Mesendoderm (in vitro differentiated cells): ENCODE data around the gene TMEM100.

Source experiments
- DNase-seq: peaks from one replicate; pipeline ENCODE4 v3.0.0; 2013
- H2AK5ac ChIP-seq: 2 replicates; pipeline ENCODE4 v1.6.1; 2013; ENCODE audit warnings: low read length, inconsistent platforms
- H2BK120ac ChIP-seq: 2 replicates; pipeline ENCODE4 v1.6.1; 2013; ENCODE audit warnings: low read depth, mild to moderate bottlenecking, low read length, moderate library complexity, mixed read lengths
- H2BK15ac ChIP-seq: replicated peaks from 2 replicates; pipeline ENCODE4 v1.6.1; 2013; ENCODE audit warnings: low read depth, mild to moderate bottlenecking, moderate library complexity
- H2BK5ac ChIP-seq: 2 replicates; pipeline ENCODE4 v1.6.1; 2013; ENCODE audit warnings: low read length, inconsistent platforms
- H3K18ac ChIP-seq: 2 replicates; pipeline ENCODE4 v1.6.1; 2013; ENCODE audit warnings: mild to moderate bottlenecking, low read length, mixed read lengths
- H3K23ac ChIP-seq: one replicate; pipeline ENCODE4 v1.6.1; 2013; ENCODE audit warnings: low read length
- H3K27ac ChIP-seq: 2 replicates; pipeline ENCODE4 v1.5.1; 2013; ENCODE audit warnings: low read depth, mild to moderate bottlenecking, inconsistent platforms, low read length, moderate library complexity
- H3K27me3 ChIP-seq: 2 replicates; pipeline ENCODE4 v1.6.1; 2013; ENCODE audit warnings: low read length, control low read depth, mild to moderate bottlenecking, inconsistent platforms; ENCODE audit not compliant: insufficient read depth, poor library complexity
- H3K36me3 ChIP-seq: 2 replicates; pipeline ENCODE4 v1.6.1; 2013; ENCODE audit warnings: low read length, inconsistent platforms; ENCODE audit not compliant: control insufficient read depth, insufficient read depth
- H3K4ac ChIP-seq: one replicate; pipeline ENCODE4 v1.6.1; 2013; ENCODE audit warnings: low read depth, mild to moderate bottlenecking, low read length, moderate library complexity
- H3K4me1 ChIP-seq: 2 replicates; pipeline ENCODE4 v1.6.1; 2013; ENCODE audit warnings: low read depth, low read length, inconsistent platforms; ENCODE audit not compliant: control insufficient read depth
- H3K4me2 ChIP-seq: 2 replicates; pipeline ENCODE4 v1.6.1; 2013; ENCODE audit warnings: low read length
- H3K4me3 ChIP-seq: 2 replicates; pipeline ENCODE4 v1.5.1; 2013; ENCODE audit warnings: mild to moderate bottlenecking, low read length
- H3K56ac ChIP-seq: one replicate; pipeline ENCODE4 v1.6.1; 2013; ENCODE audit warnings: low read length
- H3K79me1 ChIP-seq: 2 replicates; pipeline ENCODE4 v1.6.1; 2013; ENCODE audit warnings: low read length, inconsistent platforms
- H3K79me2 ChIP-seq: 2 replicates; pipeline ENCODE4 v1.6.1; 2013; ENCODE audit warnings: mild to moderate bottlenecking, low read length; ENCODE audit not compliant: control insufficient read depth, insufficient read depth
- H3K9ac ChIP-seq: 2 replicates; pipeline ENCODE4 v1.6.1; 2013; ENCODE audit warnings: low read length, inconsistent platforms
- H4K5ac ChIP-seq: one replicate; pipeline ENCODE4 v1.6.1; 2013; ENCODE audit warnings: low read length
- H4K8ac ChIP-seq: one replicate; pipeline ENCODE4 v1.6.1; 2013; ENCODE audit warnings: low read depth, mild to moderate bottlenecking, control low read depth, low read length, moderate library complexity
- WGBS: extraction: QIAGEN DNeasy Blood & Tissue Kit; methylation state at CpG from one replicate; pipeline ENCODE4 v1.1.7; 2013; ENCODE audit warnings: low lambda C conversion rate, missing lambda C conversion rate; ENCODE audit not compliant: insufficient coverage; ENCODE audit errors: extremely low coverage; 5-methylcytosine and 5-hydroxymethylcytosine counted together

The TMEM100 gene

DNA sequence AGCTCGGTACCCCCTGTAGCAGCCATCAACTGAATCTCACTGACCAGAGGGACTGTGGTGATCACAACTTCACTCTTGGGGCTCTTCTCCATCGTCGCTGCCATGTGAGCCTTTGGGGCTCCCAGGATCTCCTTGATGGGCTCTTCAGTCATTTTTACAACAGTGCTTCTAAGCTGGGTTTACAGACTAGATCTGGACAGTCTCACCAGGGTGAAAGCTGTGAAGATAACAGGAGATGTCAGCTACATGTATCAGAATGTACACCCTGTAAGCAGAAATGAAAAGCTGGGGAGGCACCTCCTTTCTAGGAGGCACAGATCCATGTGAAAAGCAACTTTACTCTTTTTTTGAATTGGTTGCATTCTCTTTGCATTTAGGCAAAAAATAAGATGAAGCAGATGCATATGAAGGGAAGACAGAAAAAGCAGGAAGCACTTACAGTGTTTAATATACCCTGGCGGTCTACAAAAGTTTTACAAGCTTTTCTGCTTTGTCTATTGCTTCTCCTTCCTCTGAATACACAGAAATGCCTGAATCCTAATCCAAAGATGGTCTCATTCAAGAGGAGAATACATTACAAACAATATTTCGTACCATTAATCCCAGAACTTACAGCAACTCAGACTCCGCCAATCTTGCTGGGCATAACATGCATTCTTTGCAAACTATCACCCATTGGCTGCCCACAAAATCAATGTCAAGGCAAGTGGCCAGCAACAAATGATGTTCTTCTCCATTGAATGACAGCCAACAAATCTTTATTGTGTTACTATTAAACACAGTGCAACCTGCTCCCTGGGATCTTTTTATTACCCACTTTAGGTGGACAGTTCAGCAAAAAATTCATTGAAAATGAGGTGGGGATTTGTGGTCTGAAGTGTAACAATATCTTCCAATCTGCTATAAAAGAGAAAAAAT is 1.5 kb downstream of the TMEM100 start:
- no CpG with 5 or more reads among the region's 6 CpGs for whole genome bisulfite sequencing
- no peak overlapping the region for H2BK5ac ChIP-seq
- no peak overlapping the region for H4K5ac ChIP-seq
- no peaks in the 10 kb centered on the region for H3K79me1 ChIP-seq
- no peak overlapping the region for H2BK120ac ChIP-seq
- H3K27ac ChIP-seq = no peak overlapping the region
- no peak overlapping the region for H3K4me2 ChIP-seq
- no peak overlapping the region for H3K4me3 ChIP-seq
- no peak overlapping the region for H2AK5ac ChIP-seq
- H3K36me3 ChIP-seq = no peaks in the 10 kb centered on the region
- no peak overlapping the region for H3K4ac ChIP-seq
- no peak overlapping the region for H3K56ac ChIP-seq
- H3K9ac ChIP-seq = no peak overlapping the region
- DNase-seq = no peak
- H3K4me1 ChIP-seq = peaks cover 3% of the 10 kb centered on the region
- no peak overlapping the region for H4K8ac ChIP-seq
- H3K79me2 ChIP-seq = no peaks in the 10 kb centered on the region
- H3K27me3 ChIP-seq = no peaks in the 10 kb centered on the region
- H2BK15ac ChIP-seq = no peak overlapping the region
- no peak overlapping the region for H3K18ac ChIP-seq
- H3K23ac ChIP-seq = no peak overlapping the region

DNA sequence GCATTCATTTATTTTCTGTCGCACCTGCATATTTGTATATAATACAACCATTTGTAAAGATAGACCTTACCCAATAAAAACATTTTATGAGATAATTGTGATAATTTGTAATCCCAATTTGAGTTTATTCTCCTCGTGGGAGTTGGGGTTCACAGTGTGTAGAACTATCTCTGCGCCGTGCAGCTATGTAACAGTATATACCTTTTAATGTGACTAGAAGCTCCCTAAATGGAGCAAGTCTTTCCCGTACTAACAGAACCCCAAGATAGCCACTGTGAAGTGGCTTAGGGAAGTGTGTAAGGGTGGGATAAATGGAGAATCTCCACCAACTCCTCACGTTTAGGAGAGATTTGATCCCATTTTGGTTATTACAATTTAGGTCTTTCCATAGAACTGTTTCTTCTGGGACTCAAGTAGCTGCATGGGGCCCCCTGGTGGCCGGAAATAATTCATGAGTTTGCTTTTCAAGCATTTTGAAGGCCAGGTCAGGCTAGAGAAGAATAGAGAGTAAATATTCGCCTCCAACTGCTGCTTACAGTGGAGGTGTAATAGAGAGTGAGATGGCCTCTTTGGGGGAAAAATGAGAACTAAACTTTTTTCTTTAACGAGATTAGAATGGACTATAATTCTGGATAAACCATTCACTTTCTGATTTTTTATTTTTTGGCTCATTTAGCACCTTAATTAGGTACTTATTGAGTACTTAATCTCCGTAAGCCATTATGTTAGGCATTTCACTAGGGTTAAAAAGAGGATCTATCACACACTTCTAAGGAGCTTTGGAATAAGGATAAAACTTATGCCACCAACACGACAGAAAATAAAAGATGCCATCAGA is 4.5 kb downstream of the TMEM100 start:
- WGBS = no CpG with 5 or more reads among the region's 11 CpGs
- H3K56ac ChIP-seq = no peak overlapping the region
- H3K36me3 ChIP-seq = no peaks in the 10 kb centered on the region
- H2BK15ac ChIP-seq = no peak overlapping the region
- no peak overlapping the region for H2BK120ac ChIP-seq
- DNase-seq = peak; percentile 84
- no peaks in the 10 kb centered on the region for H3K79me2 ChIP-seq
- H3K23ac ChIP-seq = no peak overlapping the region
- H3K18ac ChIP-seq = no peak overlapping the region
- no peak overlapping the region for H4K8ac ChIP-seq
- no peak overlapping the region for H4K5ac ChIP-seq
- H3K27me3 ChIP-seq = no peaks in the 10 kb centered on the region
- H2BK5ac ChIP-seq = no peak overlapping the region
- H3K4me3 ChIP-seq = no peak overlapping the region
- no peak overlapping the region for H3K4ac ChIP-seq
- H3K4me1 ChIP-seq = peaks cover 3% of the 10 kb centered on the region
- no peaks in the 10 kb centered on the region for H3K79me1 ChIP-seq
- no peak overlapping the region for H3K9ac ChIP-seq
- no peak overlapping the region for H2AK5ac ChIP-seq
- no peak overlapping the region for H3K27ac ChIP-seq
- no peak overlapping the region for H3K4me2 ChIP-seq

- WGBS = no CpG with 5 or more reads among the region's 4 CpGs
- no peak overlapping the region for H3K9ac ChIP-seq
These were observed 5.2 kb downstream of the TMEM100 start for GRCh38 chr17:55717432-55717831.

DNA sequence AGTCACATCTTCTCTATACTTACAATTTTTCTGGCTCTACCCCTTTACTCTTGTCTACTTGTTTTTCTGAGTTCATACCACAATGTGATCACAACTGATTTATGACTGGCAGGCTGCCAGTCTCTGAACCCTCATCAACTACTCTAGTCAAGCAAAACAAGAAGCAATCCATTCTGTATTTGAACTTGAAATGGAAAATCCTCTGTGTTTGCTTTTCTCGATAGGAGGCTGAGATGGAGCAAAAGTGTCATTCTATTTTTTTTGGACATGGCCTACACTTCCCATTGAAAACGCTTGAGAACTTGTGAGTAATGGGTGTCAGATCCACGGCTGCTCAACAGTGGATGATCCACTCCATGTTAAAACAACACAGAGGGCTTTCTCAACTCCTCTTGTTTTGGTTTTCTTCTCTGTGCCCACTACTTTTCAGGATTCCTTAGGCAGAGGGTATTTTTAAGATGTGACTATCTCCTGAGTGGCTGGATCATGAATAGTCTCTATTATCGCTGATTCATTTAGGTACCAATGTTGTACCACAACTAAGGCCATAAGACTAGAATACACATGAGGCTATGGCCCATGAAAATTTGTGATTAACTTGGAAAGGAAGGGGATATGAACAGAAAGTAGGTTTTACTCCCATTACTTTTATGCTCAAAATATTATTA is 11.7 kb downstream of the TMEM100 start:
- WGBS = no CpG with 5 or more reads among the region's 4 CpGs
- no peaks in the 10 kb centered on the region for H3K79me2 ChIP-seq
- H2AK5ac ChIP-seq = no peak overlapping the region
- no peak overlapping the region for H3K56ac ChIP-seq
- no peak overlapping the region for H3K23ac ChIP-seq
- H3K27ac ChIP-seq = no peak overlapping the region
- H3K27me3 ChIP-seq = no peaks in the 10 kb centered on the region
- no peak overlapping the region for H3K18ac ChIP-seq
- no peak for DNase-seq
- no peaks in the 10 kb centered on the region for H3K79me1 ChIP-seq
- no peak overlapping the region for H2BK5ac ChIP-seq
- H3K4me1 ChIP-seq = peaks cover 4% of the 10 kb centered on the region
- H4K8ac ChIP-seq = no peak overlapping the region
- H3K4me2 ChIP-seq = no peak overlapping the region
- no peak overlapping the region for H3K9ac ChIP-seq
- H2BK15ac ChIP-seq = no peak overlapping the region
- H4K5ac ChIP-seq = no peak overlapping the region
- H3K4ac ChIP-seq = no peak overlapping the region
- no peaks in the 10 kb centered on the region for H3K36me3 ChIP-seq
- H2BK120ac ChIP-seq = no peak overlapping the region
- H3K4me3 ChIP-seq = no peak overlapping the region

More at GRCh38 chr17:55717432-55717831, 5.2 kb downstream of the TMEM100 start:
- Histone ChIP-seq H3K4me2 (no peak overlapping the region), H3K23ac (no peak overlapping the region), H2BK120ac (no peak overlapping the region), H3K36me3 (no peaks in the 10 kb centered on the region), H3K27me3 (no peaks in the 10 kb centered on the region), H2BK15ac (no peak overlapping the region), H3K4me3 (no peak overlapping the region), H2BK5ac (no peak overlapping the region), H3K79me2 (no peaks in the 10 kb centered on the region), H4K8ac (no peak overlapping the region), H3K18ac (no peak overlapping the region), H3K4me1 (peaks cover under 1% of the 10 kb centered on the region), H2AK5ac (no peak overlapping the region), H3K79me1 (no peaks in the 10 kb centered on the region), H4K5ac (no peak overlapping the region), H3K4ac (no peak overlapping the region), H3K56ac (no peak overlapping the region), H3K27ac (no peak overlapping the region)
- no peak for DNase-seq

DNA sequence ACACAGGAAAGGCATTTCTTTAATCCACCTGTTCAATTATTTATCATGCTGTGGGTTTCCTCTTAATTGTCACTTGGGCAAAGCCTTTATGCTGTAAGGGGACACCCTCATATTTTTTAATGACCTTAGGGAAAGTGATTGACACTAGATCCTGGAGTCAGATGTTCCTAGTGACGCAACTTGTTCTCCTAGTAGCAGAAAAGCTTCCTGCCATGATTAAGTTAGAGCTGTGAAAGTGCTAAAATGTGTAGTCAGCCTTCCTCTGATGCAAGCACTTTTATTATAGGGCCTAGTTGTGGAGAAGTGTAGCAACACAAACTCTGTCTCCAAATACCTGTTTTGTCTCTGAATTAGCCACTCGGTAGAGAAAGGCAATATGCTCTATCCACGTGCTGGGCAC is 12.3 kb downstream of the TMEM100 start:
- WGBS = no CpG with 5 or more reads among the region's 3 CpGs
- no peaks in the 10 kb centered on the region for H3K36me3 ChIP-seq
- H3K79me2 ChIP-seq = no peaks in the 10 kb centered on the region
- H3K4me3 ChIP-seq = no peak overlapping the region
- no peak overlapping the region for H4K8ac ChIP-seq
- H3K9ac ChIP-seq = no peak overlapping the region
- H4K5ac ChIP-seq = no peak overlapping the region
- no peaks in the 10 kb centered on the region for H3K27me3 ChIP-seq
- H3K79me1 ChIP-seq = no peaks in the 10 kb centered on the region
- no peak overlapping the region for H3K4ac ChIP-seq
- no peak overlapping the region for H2BK15ac ChIP-seq
- no peak overlapping the region for H3K4me2 ChIP-seq
- no peak overlapping the region for H3K27ac ChIP-seq
- no peak overlapping the region for H3K23ac ChIP-seq
- peaks cover 4% of the 10 kb centered on the region for H3K4me1 ChIP-seq
- H3K18ac ChIP-seq = no peak overlapping the region
- H2BK5ac ChIP-seq = no peak overlapping the region
- no peak overlapping the region for H2BK120ac ChIP-seq
- H2AK5ac ChIP-seq = no peak overlapping the region
- DNase-seq = no peak
- no peak overlapping the region for H3K56ac ChIP-seq
